A549 (cell line): Measurements from ENCODE around the gene LCE3D. TPM values are rescaled to one million over a fixed set of nuclear protein-coding genes. Genes with fewer than 3 reads are reported as not detected.

Experiments
- ATAC-seq, 2 experiments: fragments of 200-7000 bp in 1 of 2; fragments of >200 bp in 1 of 2; cut with Nextera tagmentation in 1 of 2; cut with Tn5 transposase in 1 of 2; 3 replicates each; pipeline versions ENCODE4 v1.8.0 to v1.9.1; 2018 to 2020; ENCODE audit warnings: mild to moderate bottlenecking in 1 of 2, moderate library complexity in 1 of 2
- CTCF ChIA-PET: fragments of 300-600 bp; sonication (Branson Sonifier 250); formaldehyde crosslinking; extraction: SDS; loops from one replicate; lab custom pipeline; 2021; ENCODE audit warnings: antibody characterized with exemption, inconsistent platforms; lab: Yijun Ruan, JAX
- POLR2A ChIA-PET: fragments of 350-600 bp; formaldehyde crosslinking; extraction: SDS; loops from one replicate; lab custom pipeline; 2021; ENCODE audit warnings: antibody characterized with exemption, inconsistent platforms; lab: Yijun Ruan, JAX
- DNase-seq, 2 experiments: peaks; one replicate each; pipeline versions ENCODE4 v3.0.0 to v3.0.0-alpha.2; 2011 to 2016; ENCODE audit warnings: low read depth in 1 of 2, low spot score in 1 of 2
- FAIRE-seq: peaks from 2 replicates; lab custom pipeline; 2011; peaks lifted over from hg19 to GRCh38; lab: Jason Lieb, UNC
- H3K27ac ChIP-seq, 2 experiments: fragments of >200 bp; sonication (Bioruptor Twin); formaldehyde crosslinking; 3 replicates each; pipeline ENCODE4 v1.5.1; 2016 to 2017
- H3K4me1 ChIP-seq: fragments of >200 bp; sonication (Bioruptor Twin); formaldehyde crosslinking; 3 replicates; pipeline ENCODE4 v1.6.1; 2016
- H3K4me2 ChIP-seq: fragments of >200 bp; sonication (Bioruptor Twin); formaldehyde crosslinking; 3 replicates; pipeline ENCODE4 v1.6.1; 2016
- H3K4me3 ChIP-seq: fragments of >200 bp; sonication (Bioruptor Twin); formaldehyde crosslinking; 3 replicates; pipeline ENCODE4 v1.5.1; 2016
- H3K9me3 ChIP-seq: fragments of >200 bp; sonication (Bioruptor Twin); formaldehyde crosslinking; 3 replicates; pipeline ENCODE4 v1.6.1; 2016
- CEBPB ChIP-seq, 2 experiments: fragments of >200 bp in 1 of 2; sonication (Bioruptor Twin) in 1 of 2; formaldehyde crosslinking in 1 of 2; IDR thresholded peaks; 2 replicates each; pipeline ENCODE4 v1.6.1; 2012 to 2016
- CTCF ChIP-seq: fragments of >200 bp; sonication (Bioruptor Twin); formaldehyde crosslinking; IDR thresholded peaks from 3 replicates; pipeline ENCODE4 v1.5.1; 2016
- EHF ChIP-seq: fragments of 250-450 bp; sonication (Bioruptor Pico); IDR thresholded peaks from 2 replicates; pipeline ENCODE4 v1.5.0; 2020; ENCODE audit warnings: mild to moderate bottlenecking
- GATA3 ChIP-seq: IDR thresholded peaks from 2 replicates; pipeline ENCODE4 v1.6.1; 2012; ENCODE audit warnings: borderline replicate concordance
- HOXA7 ChIP-seq: fragments of 250-450 bp; sonication (Bioruptor Pico); IDR thresholded peaks from 2 replicates; pipeline ENCODE4 v1.5.0; 2020; ENCODE audit warnings: mild to moderate bottlenecking, moderate library complexity
- JUNB ChIP-seq: fragments of >200 bp; sonication (Bioruptor Twin); formaldehyde crosslinking; IDR thresholded peaks from 2 replicates; pipeline ENCODE4 v1.6.1; 2016
- KDM5A ChIP-seq: fragments of 200-600 bp; sonication (generic); IDR thresholded peaks from 2 replicates; pipeline ENCODE4 v1.6.1; 2016; ENCODE audit warnings: antibody characterized with exemption, mild to moderate bottlenecking
- NFE2L2 ChIP-seq: fragments of 150-350 bp; conservative IDR thresholded peaks from 2 replicates; pipeline ENCODE4 v1.6.1; 2014; ENCODE audit warnings: low read length
- POLR2AphosphoS2 ChIP-seq: conservative IDR thresholded peaks from 2 replicates; pipeline ENCODE4 v1.6.1; 2012; ENCODE audit warnings: low read length, improper control_type of control experiment, inconsistent platforms
- RAD21 ChIP-seq, 2 experiments: fragments of >200 bp in 1 of 2; sonication (Bioruptor Twin) in 1 of 2; formaldehyde crosslinking in 1 of 2; IDR thresholded peaks in 1 of 2; conservative IDR thresholded peaks in 1 of 2; 2 replicates in 1 of 2; 3 replicates in 1 of 2; pipeline ENCODE4 v1.6.1; 2012 to 2018; ENCODE audit warnings: inconsistent platforms in 1 of 2
- RNF2 ChIP-seq: fragments of 200-600 bp; sonication (generic); IDR thresholded peaks from 2 replicates; pipeline ENCODE4 v1.6.1; 2016; ENCODE audit warnings: low read depth, mild to moderate bottlenecking, antibody characterized with exemption, moderate library complexity, borderline replicate concordance
- SREBF2 ChIP-seq: fragments of 450-650 bp; IDR thresholded peaks from 2 replicates; pipeline ENCODE4 v1.6.1; 2014; ENCODE audit warnings: mild to moderate bottlenecking, moderate library complexity
- USF2 ChIP-seq: fragments of 450-650 bp; IDR thresholded peaks from 2 replicates; pipeline ENCODE4 v1.6.1; 2014; ENCODE audit warnings: antibody characterized with exemption
- ZC3H11A ChIP-seq: fragments of 450-650 bp; IDR thresholded peaks from 2 replicates; pipeline ENCODE4 v1.6.1; 2014; ENCODE audit warnings: antibody characterized with exemption, mild to moderate bottlenecking
- ZNF302 ChIP-seq: fragments of 250-450 bp; sonication (Bioruptor Pico); IDR thresholded peaks from 2 replicates; pipeline ENCODE4 v1.9.0; 2021; ENCODE audit warnings: inconsistent platforms, mild to moderate bottlenecking, moderate library complexity
- WGBS: methylation state at CpG from one replicate; pipeline ENCODE4 v1.1.6; 2017; ENCODE audit errors: missing lambda C conversion rate; 5-methylcytosine and 5-hydroxymethylcytosine counted together
- polyA plus RNA-seq, 4 experiments: library from polyadenylated mRNA; depleted of rRNA in 3 of 4; stranded (reverse); fragments of >200 nt; fragmentation: RNase III in 1 of 4; extraction: RNeasy Plus Mini Kit Qiagen cat#74134 plus additional on column Dnase treatment in 1 of 4; gene quantifications; 2 replicates in 3 of 4; 3 replicates in 1 of 4; pipeline ENCODE4 v1.2.3, GENCODE V29; 2011 to 2017
- TF ChIP-seq, protein P1 (sequence below): fragments of 150-350 bp; IDR thresholded peaks from 2 replicates; pipeline ENCODE4 v1.6.1; 2014; ENCODE audit warnings: low read depth, mild to moderate bottlenecking, low read length

The LCE3D gene
- polyA plus RNA-seq, 2 of the 4 experiments (the other 2 are of a cell fraction) = 0.23 to 0.39 TPM

DNA sequence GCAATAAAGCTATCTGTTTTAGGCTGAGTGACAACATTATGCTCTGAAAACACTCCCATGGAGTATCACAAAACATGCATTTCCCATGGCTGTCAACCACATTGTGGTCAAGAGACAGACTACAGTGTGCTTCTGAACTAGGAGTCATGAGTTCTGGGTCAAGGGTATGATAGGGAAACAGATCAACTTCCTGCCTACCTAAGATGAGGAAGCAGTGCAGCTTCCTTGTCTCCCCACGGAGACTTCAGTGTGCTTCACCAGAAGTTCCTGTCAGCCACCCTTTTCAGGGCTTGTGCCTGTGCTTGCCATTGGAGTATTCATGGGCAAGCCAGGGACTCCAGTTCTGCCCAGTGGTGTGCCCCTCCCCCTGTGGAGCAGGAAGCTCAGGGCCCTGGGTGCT is 33.6 kb downstream of the LCE3D start:
- no peak overlapping the region for H3K4me3 ChIP-seq
- POLR2A ChIA-PET = no interaction called here
- CTCF ChIA-PET = interaction anchor here (1.9 kb wide), 1 partner anchor 13 kb away, joined by 5 read pairs; no protein-coding TSS in a partner anchor
- H3K9me3 ChIP-seq = no peaks in the 10 kb centered on the region
- ATAC-seq = no peak
- H3K4me1 ChIP-seq = no peaks in the 10 kb centered on the region
- WGBS = 0% methylated on average over 1 of the region's 1 CpG
- no peak for FAIRE-seq
- no peak for DNase-seq
- no peak overlapping the region for H3K4me2 ChIP-seq
- H3K27ac ChIP-seq = no peak overlapping the region
- no peak for TF ChIP-seq HOXA7 (CRISPR knock-in tag)
- TF ChIP-seq JUNB = no peak
- no peak for TF ChIP-seq ZNF302
- no peak for TF ChIP-seq EHF (CRISPR knock-in tag)
- no peak for TF ChIP-seq RNF2
- TF ChIP-seq GATA3 = no peak
- no peak for TF ChIP-seq POLR2AphosphoS2
- no peak for TF ChIP-seq USF2

- 34% methylated on average over 4 of the region's 4 CpGs for WGBS
- DNase-seq = peak; percentile 37 to 39
- Histone ChIP-seq H3K4me3 (no peak overlapping the region), H3K27ac (no peak overlapping the region), H3K4me1 (peaks cover 5% of the 10 kb centered on the region; the same call in 2 of the 3 replicates), H3K4me2 (no peak overlapping the region), H3K9me3 (no peaks in the 10 kb centered on the region)
- POLR2A ChIA-PET = no interaction called here
- CTCF ChIA-PET = interaction anchor here (1.2 to 1.9 kb wide), 3 partner anchors 10 to 145 kb away, joined by 3 to 8 read pairs (median 4); no protein-coding TSS in a partner anchor
- no peak for TF ChIP-seq CEBPB (IDR thresholded peaks at IDR 0.05)
- 0 out of 5 replicates have a peak, but pooled peaks of 1 of the 2 experiments have one; percentile 5 for TF ChIP-seq RAD21 (conservative IDR thresholded peaks at IDR 0.05 in 1 of 2, IDR thresholded peaks at IDR 0.05 in 1 of 2)
- TF ChIP-seq SREBF2 = no peak
- peak; percentile 21; the same call in 1 of the 3 replicates for TF ChIP-seq CTCF
- FAIRE-seq = no peak
- peak in 1 of 2 experiments; percentile 80; a peak in 3 of 6 replicates for ATAC-seq
These were observed 36.5 kb downstream of the LCE3D start for GRCh38 chr1:152543820-152544219.

- 30% methylated on average over 2 of the region's 2 CpGs for WGBS
- peaks cover 5% of the 10 kb centered on the region; the same call in 2 of the 3 replicates for H3K4me1 ChIP-seq
- ATAC-seq = no peak
- POLR2A ChIA-PET = no interaction called here
- H3K4me2 ChIP-seq = no peak overlapping the region
- peak overlapping the region in 1 of 2 experiments; percentile 11; a peak in 1 of 6 replicates for H3K27ac ChIP-seq
- TF ChIP-seq KDM5A (no peak), NFE2L2 (no peak), ZC3H11A (no peak)
- TF ChIP-seq, protein P1, sequence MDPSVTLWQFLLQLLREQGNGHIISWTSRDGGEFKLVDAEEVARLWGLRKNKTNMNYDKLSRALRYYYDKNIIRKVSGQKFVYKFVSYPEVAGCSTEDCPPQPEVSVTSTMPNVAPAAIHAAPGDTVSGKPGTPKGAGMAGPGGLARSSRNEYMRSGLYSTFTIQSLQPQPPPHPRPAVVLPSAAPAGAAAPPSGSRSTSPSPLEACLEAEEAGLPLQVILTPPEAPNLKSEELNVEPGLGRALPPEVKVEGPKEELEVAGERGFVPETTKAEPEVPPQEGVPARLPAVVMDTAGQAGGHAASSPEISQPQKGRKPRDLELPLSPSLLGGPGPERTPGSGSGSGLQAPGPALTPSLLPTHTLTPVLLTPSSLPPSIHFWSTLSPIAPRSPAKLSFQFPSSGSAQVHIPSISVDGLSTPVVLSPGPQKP = no peak
- TF ChIP-seq, all 56 proteins: peak for 0
- Histone ChIP-seq H3K4me3 (no peak overlapping the region), H3K9me3 (no peaks in the 10 kb centered on the region)
- FAIRE-seq (no peak), DNase-seq (peak in 1 of 2 experiments; percentile 21)
- CTCF ChIA-PET = interaction anchor here (0.6 to 1.1 kb wide), 3 partner anchors 59 to 205 kb away, joined by 3 read pairs; no protein-coding TSS in a partner anchor
These were observed 40.4 kb downstream of the LCE3D start for GRCh38 chr1:152539901-152540300.
